ENCODE results near the gene TTC7B.

TTC7B gene

DNA sequence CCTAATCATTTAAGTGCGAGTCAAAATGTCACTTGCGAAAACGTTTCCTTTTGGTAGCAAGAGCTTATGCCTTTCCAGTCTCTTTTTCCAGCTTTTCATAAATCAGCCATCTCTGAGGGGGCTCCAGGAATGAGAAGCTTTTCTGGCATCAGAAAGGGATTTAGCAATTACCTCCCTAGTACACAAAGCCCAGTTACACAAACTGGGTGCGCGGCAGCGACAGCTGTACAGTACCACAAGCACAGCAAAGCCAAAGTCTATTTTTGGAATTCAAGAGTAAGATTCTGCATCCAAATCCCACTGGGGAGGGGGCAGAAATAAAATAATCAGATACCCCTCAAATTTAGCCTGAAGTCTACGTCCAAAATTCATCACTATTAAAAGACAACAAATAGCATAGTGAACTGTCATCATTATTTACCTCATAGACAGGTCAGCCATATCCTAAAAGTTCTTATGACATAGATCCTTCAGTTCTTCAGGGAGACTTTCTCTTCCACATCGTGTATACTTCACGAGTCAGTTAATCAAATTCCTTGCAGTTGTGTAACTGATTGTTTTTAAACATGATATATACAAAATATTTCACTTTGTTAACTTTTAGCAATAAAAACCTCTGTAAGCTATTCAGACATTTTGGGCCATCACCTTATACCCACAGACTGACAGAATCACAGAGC lies 150.8 kb downstream of the TTC7B start:
- H3K9me2 ChIP-seq (replicated peaks; ENCODE audit: insufficient read depth, low read length) = no peaks in the 10 kb centered on the region
- no peaks in the 10 kb centered on the region for H3F3A ChIP-seq (ENCODE audit: insufficient read depth)
- no peaks in the 10 kb centered on the region for H3K79me2 ChIP-seq (ENCODE audit: insufficient read depth, low read length)
- TF ChIP-seq, protein P1, sequence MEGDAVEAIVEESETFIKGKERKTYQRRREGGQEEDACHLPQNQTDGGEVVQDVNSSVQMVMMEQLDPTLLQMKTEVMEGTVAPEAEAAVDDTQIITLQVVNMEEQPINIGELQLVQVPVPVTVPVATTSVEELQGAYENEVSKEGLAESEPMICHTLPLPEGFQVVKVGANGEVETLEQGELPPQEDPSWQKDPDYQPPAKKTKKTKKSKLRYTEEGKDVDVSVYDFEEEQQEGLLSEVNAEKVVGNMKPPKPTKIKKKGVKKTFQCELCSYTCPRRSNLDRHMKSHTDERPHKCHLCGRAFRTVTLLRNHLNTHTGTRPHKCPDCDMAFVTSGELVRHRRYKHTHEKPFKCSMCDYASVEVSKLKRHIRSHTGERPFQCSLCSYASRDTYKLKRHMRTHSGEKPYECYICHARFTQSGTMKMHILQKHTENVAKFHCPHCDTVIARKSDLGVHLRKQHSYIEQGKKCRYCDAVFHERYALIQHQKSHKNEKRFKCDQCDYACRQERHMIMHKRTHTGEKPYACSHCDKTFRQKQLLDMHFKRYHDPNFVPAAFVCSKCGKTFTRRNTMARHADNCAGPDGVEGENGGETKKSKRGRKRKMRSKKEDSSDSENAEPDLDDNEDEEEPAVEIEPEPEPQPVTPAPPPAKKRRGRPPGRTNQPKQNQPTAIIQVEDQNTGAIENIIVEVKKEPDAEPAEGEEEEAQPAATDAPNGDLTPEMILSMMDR (IDR thresholded peaks at IDR 0.05; ENCODE audit: insufficient read depth, low read length, poor library complexity, severe bottlenecking) = no peak
- no peak for TF ChIP-seq EZH2phosphoT487 (conservative IDR thresholded peaks at IDR 0.05; ENCODE audit: low read length)
- no peak overlapping the region for H2AFZ ChIP-seq (ENCODE audit: low read depth, low read length, severe bottlenecking)
- no peaks in the 10 kb centered on the region for H3K9me3 ChIP-seq (ENCODE audit: insufficient read depth, low read length)
- H3K36me3 ChIP-seq (ENCODE audit: low read length) = no peaks in the 10 kb centered on the region
- H4K20me1 ChIP-seq (ENCODE audit: low read depth, low read length) = no peaks in the 10 kb centered on the region
- no peak overlapping the region for H3K4me2 ChIP-seq (ENCODE audit: low read depth, low read length, poor library complexity, severe bottlenecking)
- H3K4me3 ChIP-seq (ENCODE audit: insufficient read depth, low read length, poor library complexity, severe bottlenecking) = no peak overlapping the region
- no peak overlapping the region for H3K9ac ChIP-seq (ENCODE audit: low read length)
- H3K27me3 ChIP-seq (ENCODE audit: low read length) = no peaks in the 10 kb centered on the region
- no peak overlapping the region for H3K27ac ChIP-seq (ENCODE audit: low read depth, low read length)

DNA sequence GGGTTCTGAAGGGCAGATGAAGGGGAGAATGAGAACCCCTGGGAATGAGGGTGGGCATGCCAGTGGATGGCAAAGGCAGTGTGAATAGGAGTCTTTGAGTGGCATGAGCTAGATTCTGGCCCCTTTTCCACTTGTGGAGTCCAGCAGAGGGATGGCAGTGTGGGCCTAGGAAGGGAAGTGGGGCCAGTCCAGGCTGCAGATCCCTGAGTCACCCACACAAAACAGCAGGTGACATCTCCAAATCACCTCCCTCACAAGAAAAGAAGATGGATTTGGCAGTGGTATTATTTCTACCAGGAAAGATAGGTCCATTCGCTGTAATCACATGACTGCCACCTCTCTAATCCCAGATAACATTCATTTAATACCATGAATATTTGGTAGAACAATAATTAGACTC lies 151.3 kb downstream of the TTC7B start:
- no peak overlapping the region for H3K27ac ChIP-seq (ENCODE audit: low read depth, low read length)
- H3K79me2 ChIP-seq (ENCODE audit: insufficient read depth, low read length) = no peaks in the 10 kb centered on the region
- H3K9me3 ChIP-seq (ENCODE audit: insufficient read depth, low read length) = no peaks in the 10 kb centered on the region
- no peaks in the 10 kb centered on the region for H3K36me3 ChIP-seq (ENCODE audit: low read length)
- H3K4me3 ChIP-seq (ENCODE audit: insufficient read depth, low read length, poor library complexity, severe bottlenecking) = no peak overlapping the region
- no peak for TF ChIP-seq EZH2phosphoT487 (conservative IDR thresholded peaks at IDR 0.05; ENCODE audit: low read length)
- TF ChIP-seq, protein P1 (IDR thresholded peaks at IDR 0.05; ENCODE audit: insufficient read depth, low read length, poor library complexity, severe bottlenecking) = no peak
- H3F3A ChIP-seq (ENCODE audit: insufficient read depth) = no peaks in the 10 kb centered on the region
- H2AFZ ChIP-seq (ENCODE audit: low read depth, low read length, severe bottlenecking) = no peak overlapping the region
- H3K9ac ChIP-seq (ENCODE audit: low read length) = no peak overlapping the region
- H3K27me3 ChIP-seq (ENCODE audit: low read length) = no peaks in the 10 kb centered on the region
- H3K9me2 ChIP-seq (replicated peaks; ENCODE audit: insufficient read depth, low read length) = no peaks in the 10 kb centered on the region
- H4K20me1 ChIP-seq (ENCODE audit: low read depth, low read length) = no peaks in the 10 kb centered on the region
- H3K4me2 ChIP-seq (ENCODE audit: low read depth, low read length, poor library complexity, severe bottlenecking) = no peak overlapping the region

DNA sequence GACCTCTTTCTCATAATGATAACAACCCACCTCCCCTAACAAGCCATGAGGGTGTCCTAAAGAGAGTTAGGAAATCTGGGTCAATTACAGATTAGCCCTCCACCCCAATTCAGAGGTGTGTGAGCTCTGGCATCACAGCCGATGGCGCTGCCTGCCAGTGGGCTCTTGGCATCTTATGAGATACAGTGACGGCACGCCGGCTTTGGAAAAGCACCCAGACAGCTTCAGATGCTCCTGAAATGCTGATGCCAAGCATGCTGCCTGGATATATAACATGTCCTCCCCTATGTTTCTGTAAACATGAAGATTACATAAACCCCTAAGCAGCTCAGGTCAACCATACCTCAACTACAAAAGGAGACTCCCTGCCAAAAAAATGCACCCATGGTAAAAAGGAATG lies 152.6 kb downstream of the TTC7B start:
- no peak for TF ChIP-seq EZH2phosphoT487 (conservative IDR thresholded peaks at IDR 0.05; ENCODE audit: low read length)
- TF ChIP-seq, protein P1 (IDR thresholded peaks at IDR 0.05; ENCODE audit: insufficient read depth, low read length, poor library complexity, severe bottlenecking) = no peak
- no peak overlapping the region for H3K9ac ChIP-seq (ENCODE audit: low read length)
- H3K27me3 ChIP-seq (ENCODE audit: low read length) = no peaks in the 10 kb centered on the region
- H3K36me3 ChIP-seq (ENCODE audit: low read length) = no peaks in the 10 kb centered on the region
- H3F3A ChIP-seq (ENCODE audit: insufficient read depth) = no peaks in the 10 kb centered on the region
- no peak overlapping the region for H3K4me2 ChIP-seq (ENCODE audit: low read depth, low read length, poor library complexity, severe bottlenecking)
- H3K27ac ChIP-seq (ENCODE audit: low read depth, low read length) = no peak overlapping the region
- H3K9me3 ChIP-seq (ENCODE audit: insufficient read depth, low read length) = no peaks in the 10 kb centered on the region
- no peaks in the 10 kb centered on the region for H3K79me2 ChIP-seq (ENCODE audit: insufficient read depth, low read length)
- H3K4me3 ChIP-seq (ENCODE audit: insufficient read depth, low read length, poor library complexity, severe bottlenecking) = no peak overlapping the region
- no peak overlapping the region for H2AFZ ChIP-seq (ENCODE audit: low read depth, low read length, severe bottlenecking)
- no peaks in the 10 kb centered on the region for H3K9me2 ChIP-seq (replicated peaks; ENCODE audit: insufficient read depth, low read length)
- no peaks in the 10 kb centered on the region for H4K20me1 ChIP-seq (ENCODE audit: low read depth, low read length)

Data from SU-DHL-6 (cell line).